ENCODE data around the gene CAPG.

GRCh38 chr2:85459771-85460170, 49.6 kb upstream of the CAPG start:
- TF ChIP-seq CTCF (conservative IDR thresholded peaks at IDR 0.05; ENCODE audit: low read depth, low read length) (no peak), BHLHE40 (IDR thresholded peaks at IDR 0.05; ENCODE audit: low read depth, low read length) (no peak)

Data from IMR-90 (cell line).